HG02943 (cell line): ENCODE results near the gene PLA2G15.
"Not testable (repeated sequence)": the region's sequence is repeated elsewhere in the genome, so short reads cannot be mapped to it uniquely, and the experiment has no call there.

Experiments used
- ATAC-seq: cut with Tn5 transposase; IDR thresholded peaks from one replicate; pipeline ENCODE4 v1.9.1; 2021; ENCODE audit warnings: mild to moderate bottlenecking, low read depth, moderate library complexity; ENCODE audit not compliant: unreplicated experiment

The PLA2G15 gene

GRCh38 chr16:68275611-68276191 lies 30.5 kb downstream of the PLA2G15 start:
- ATAC-seq = no peak

GRCh38 chr16:68276223-68276622 lies 31.1 kb downstream of the PLA2G15 start:
- no peak for ATAC-seq

- no peak for ATAC-seq
Measured at GRCh38 chr16:68279726-68280558, 34.8 kb downstream of the PLA2G15 start.

GRCh38 chr16:68281368-68282063 lies 36.3 kb downstream of the PLA2G15 start:
- ATAC-seq = no peak

GRCh38 chr16:68282064-68282452 lies 36.9 kb downstream of the PLA2G15 start:
- ATAC-seq = no peak

GRCh38 chr16:68283346-68283745 lies 38.2 kb downstream of the PLA2G15 start:
- no peak for ATAC-seq

- no peak for ATAC-seq
Measured at GRCh38 chr16:68283801-68284598, 38.8 kb downstream of the PLA2G15 start.

- peak; percentile 43 for ATAC-seq
Measured at GRCh38 chr16:68284847-68285246, 39.7 kb downstream of the PLA2G15 start.

GRCh38 chr16:68285683-68286082 lies 40.5 kb downstream of the PLA2G15 start:
- no peak for ATAC-seq

GRCh38 chr16:68286153-68287074 lies 41.2 kb downstream of the PLA2G15 start:
- ATAC-seq = no peak

- no peak for ATAC-seq
Measured at GRCh38 chr16:68287276-68288251, 42.4 kb downstream of the PLA2G15 start.

GRCh38 chr16:68288252-68288650 lies 43.1 kb downstream of the PLA2G15 start:
- no peak for ATAC-seq

GRCh38 chr16:68288796-68289195 lies 43.6 kb downstream of the PLA2G15 start:
- ATAC-seq = not testable (repeated sequence)

- no peak for ATAC-seq
Measured at GRCh38 chr16:68289202-68289601, 44.0 kb downstream of the PLA2G15 start.

GRCh38 chr16:68289621-68290329 lies 44.6 kb downstream of the PLA2G15 start:
- no peak for ATAC-seq

GRCh38 chr16:68290450-68290849 lies 45.3 kb downstream of the PLA2G15 start:
- no peak for ATAC-seq

- ATAC-seq = no peak
Measured at GRCh38 chr16:68291227-68291626, 46.1 kb downstream of the PLA2G15 start.

- ATAC-seq = no peak
Measured at GRCh38 chr16:68292425-68292824, 47.3 kb downstream of the PLA2G15 start.
